K562 (cell line): ENCODE data around the gene FUNDC1. TPM values are rescaled to one million over a fixed set of nuclear protein-coding genes. Genes with fewer than 3 reads are reported as not detected.

ENCODE experiments used
- ATAC-seq: fragments of 200-7000 bp; cut with Tn5 transposase; 3 replicates; pipeline ENCODE4 v1.9.1; 2020; ENCODE audit warnings: moderate library complexity
- BruUV-seq: library from RNA; stranded (reverse); fragments of 400-500 nt; replicated peaks from 2 replicates; lab custom pipeline; 2021; lab: Mats Ljungman, UMichigan
- CTCF ChIA-PET: fragments of 300-600 bp; formaldehyde crosslinking; extraction: SDS; loops from one replicate; lab custom pipeline; 2021; ENCODE audit warnings: low intra/inter-chr PET ratio; lab: Yijun Ruan, JAX
- POLR2A ChIA-PET: fragments of 300-600, 350-650 bp; sonication (Branson Sonifier 250); formaldehyde crosslinking; extraction: SDS; loops from one replicate; lab custom pipeline; 2021; ENCODE audit warnings: antibody characterized with exemption, inconsistent platforms; lab: Yijun Ruan, JAX
- DNase-seq, 4 experiments: peaks; one replicate each; pipeline versions ENCODE4 v3.0.0 to v3.0.0-alpha.2; 2011 to 2018; ENCODE audit warnings: low spot score in 3 of 4, mixed read lengths in 3 of 4; ENCODE audit errors: extremely low read depth in 1 of 4
- FAIRE-seq: peaks from 2 replicates; lab custom pipeline; 2011; peaks lifted over from hg19 to GRCh38; lab: Jason Lieb, UNC
- H2AFZ ChIP-seq: 2 replicates; pipeline ENCODE4 v1.6.0; 2011; ENCODE audit warnings: low read depth, low read length, control low read depth, inconsistent platforms
- H3K27ac ChIP-seq: fragments of 200-600 bp; 3 replicates; pipeline ENCODE4 v1.8.0; 2011; ENCODE audit warnings: low read depth, mild to moderate bottlenecking, control low read depth, inconsistent platforms, low read length, moderate library complexity, mixed read lengths; ENCODE audit errors: extremely low read depth
- H3K27me3 ChIP-seq, 2 experiments: fragments of 300-600 bp in 1 of 2; 2 replicates in 1 of 2; 3 replicates in 1 of 2; pipeline versions ENCODE4 v1.6.0 to v1.8.0; 2011; ENCODE audit warnings: inconsistent platforms in 2 of 2, low read length in 2 of 2, mild to moderate bottlenecking in 1 of 2, mixed read lengths in 1 of 2, moderate library complexity in 1 of 2; ENCODE audit not compliant: control insufficient read depth in 2 of 2, insufficient read depth in 2 of 2
- H3K36me3 ChIP-seq: fragments of 300-600 bp; 3 replicates; pipeline ENCODE4 v1.8.0; 2011; ENCODE audit warnings: mild to moderate bottlenecking, low read length, inconsistent platforms; ENCODE audit not compliant: control insufficient read depth, insufficient read depth
- H3K4me1 ChIP-seq, 2 experiments: fragments of 200-600 bp in 1 of 2; replicated peaks in 1 of 2; 2 replicates in 1 of 2; 3 replicates in 1 of 2; pipeline versions ENCODE4 v1.5.1 to v1.8.0; 2011; ENCODE audit warnings: inconsistent platforms in 2 of 2, low read length in 2 of 2, mild to moderate bottlenecking in 1 of 2, mixed read lengths in 1 of 2, moderate library complexity in 1 of 2; ENCODE audit not compliant: control insufficient read depth in 2 of 2, insufficient read depth in 2 of 2
- H3K4me2 ChIP-seq: 2 replicates; pipeline ENCODE4 v1.6.1; 2011; ENCODE audit warnings: low read length, control low read depth, inconsistent platforms, mixed read lengths; ENCODE audit not compliant: insufficient read depth
- H3K4me3 ChIP-seq: fragments of 200-600 bp; sonication (generic), shearing (Covaris generic); 2 replicates; pipeline ENCODE4 v1.5.1; 2016; ENCODE audit warnings: control low read depth, inconsistent platforms
- H3K79me2 ChIP-seq: fragments of 200-600 bp; 3 replicates; pipeline ENCODE4 v1.8.0; 2011; ENCODE audit warnings: low read length, inconsistent platforms; ENCODE audit not compliant: control insufficient read depth, insufficient read depth
- H3K9ac ChIP-seq, 2 experiments: 2 replicates each; pipeline versions ENCODE4 v1.6.0 to v1.6.1; 2011; ENCODE audit warnings: low read depth in 2 of 2, low read length in 2 of 2, control low read depth in 1 of 2, inconsistent platforms in 1 of 2, mild to moderate bottlenecking in 1 of 2, mixed read lengths in 1 of 2; ENCODE audit not compliant: insufficient read depth in 1 of 2
- H3K9me1 ChIP-seq: one replicate; pipeline ENCODE4 v1.6.0; 2011; ENCODE audit warnings: inconsistent platforms, mild to moderate bottlenecking, low read length, moderate library complexity; ENCODE audit not compliant: control insufficient read depth, insufficient read depth
- H3K9me3 ChIP-seq: replicated peaks from 2 replicates; pipeline ENCODE4 v1.5.1; 2011; ENCODE audit warnings: low read depth, low read length, inconsistent platforms; ENCODE audit not compliant: control insufficient read depth, insufficient read depth
- H4K20me1 ChIP-seq: replicated peaks from 2 replicates; pipeline ENCODE4 v1.6.1; 2011; ENCODE audit warnings: low read length, inconsistent platforms, mixed read lengths; ENCODE audit not compliant: control insufficient read depth, insufficient read depth
- CBFA2T3 ChIP-seq: fragments of 450-650 bp; IDR thresholded peaks from 2 replicates; pipeline ENCODE4 v1.6.1; 2017
- FOXJ3 ChIP-seq: sonication (generic); formaldehyde crosslinking; IDR thresholded peaks from 2 replicates; pipeline ENCODE4 v1.4.0; 2020; ENCODE audit warnings: mild to moderate bottlenecking, missing genetic modification reagents
- GTF2F1 ChIP-seq: IDR thresholded peaks from 2 replicates; pipeline ENCODE4 v1.6.1; 2011; ENCODE audit warnings: low read depth, low read length, improper control_type of control experiment
- WGBS: fragments of 100-300 bp; shearing (Covaris generic); methylation state at CpG from one replicate; pipeline ENCODE4 v1.1.6; 2016; ENCODE audit warnings: low coverage, mixed read lengths; ENCODE audit not compliant: insufficient coverage; ENCODE audit errors: missing lambda C conversion rate; 5-methylcytosine and 5-hydroxymethylcytosine counted together
- in situ Hi-C: fragments of 300-500 bp; cut with MboI; formaldehyde crosslinking; loops from 4 replicates; pipeline ENCODE4 v1.15.0; 2018; ENCODE audit warnings: inconsistent platforms, mixed read lengths
- intact Hi-C: fragments of 100-400 bp; cut with micrococcal nuclease; formaldehyde crosslinking; loops from 2 replicates; pipeline ENCODE4 v1.14.2; 2022
- polyA plus RNA-seq, 8 experiments: library from polyadenylated mRNA; depleted of rRNA in 4 of 8; stranded (reverse) in 5 of 8; unstranded in 3 of 8; fragments of >200 nt; fragmentation: Nextera tagmentation in 2 of 8; fragmentation: Illumina TruSeq in 1 of 8; extraction: Ambion mirVana in 2 of 8; extraction: Trizol in 1 of 8; gene quantifications; 2 replicates each; pipeline versions ENCODE4 v1.2.1 to v1.2.3, GENCODE V29; 2011 to 2014; ENCODE audit warnings: inconsistent platforms in 1 of 8, missing spikeins in 1 of 8
- total RNA-seq, 7 experiments: library from RNA; depleted of rRNA in 6 of 7; stranded (reverse); fragments of >200 nt in 6 of 7; fragmentation: Illumina TruSeq in 2 of 7; extraction: Trizol in 2 of 7; gene quantifications; 2 replicates each; pipeline versions ENCODE4 v1.2.1 to v1.2.3, GENCODE V29; 2011 to 2021; ENCODE audit warnings: low replicate concordance in 1 of 7
- TF ChIP-seq, protein P1 (sequence below): fragments of 450-650 bp; IDR thresholded peaks from 2 replicates; pipeline ENCODE4 v1.6.1; 2017; ENCODE audit warnings: antibody characterized with exemption
- TF ChIP-seq, protein P2 (sequence below), 2 experiments: fragments of 150-350 bp in 1 of 2; IDR thresholded peaks; 2 replicates each; pipeline ENCODE4 v1.6.1; 2012 to 2016; ENCODE audit warnings: low read depth in 2 of 2, low read length in 2 of 2, mild to moderate bottlenecking in 1 of 2, moderate library complexity in 1 of 2

Gene FUNDC1
- total and polyA plus RNA-seq, 9 of the 15 experiments (the other 6 are each of a cell fraction or from before 2014, with no cell fraction given), result 15.6 to 59.1 (median 29.3) TPM

DNA sequence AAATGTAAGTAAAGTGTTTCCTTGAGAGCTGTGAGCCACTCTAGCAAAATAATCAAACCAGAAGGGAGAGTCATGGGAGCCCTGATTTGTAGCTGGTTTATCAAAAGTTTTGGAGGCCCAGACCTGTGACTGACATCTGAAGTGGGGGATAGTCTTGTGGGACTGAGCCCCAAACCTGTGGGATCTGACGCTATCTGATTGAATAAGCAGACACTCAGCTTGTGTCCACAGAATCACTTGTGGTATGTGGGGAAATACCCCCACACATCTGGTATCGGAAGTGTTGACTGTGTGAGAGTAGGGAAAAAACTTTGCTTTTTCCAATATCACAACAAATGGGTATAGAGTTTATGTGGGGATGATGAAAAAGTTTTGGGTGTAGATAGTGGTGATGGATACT, 35.4 kb downstream of the FUNDC1 start:
- Histone ChIP-seq H3K4me2 (no peak overlapping the region), H3K36me3 (no peaks in the 10 kb centered on the region), H2AFZ (no peak overlapping the region), H3K27me3 (no peaks in the 10 kb centered on the region), H4K20me1 (no peaks in the 10 kb centered on the region), H3K4me1 (no peaks in the 10 kb centered on the region; a peak in 1 of 5 replicates), H3K9me3 (no peaks in the 10 kb centered on the region), H3K79me2 (no peaks in the 10 kb centered on the region), H3K9ac (no peak overlapping the region), H3K4me3 (no peak overlapping the region), H3K9me1 (no peaks in the 10 kb centered on the region), H3K27ac (no peak overlapping the region)
- CTCF ChIA-PET, result no interaction called here
- in situ Hi-C loops, result no loop called here
- FAIRE-seq (no peak), DNase-seq (no peak), ATAC-seq (no peak)
- intact Hi-C loops, result no loop called here
- 22% methylated on average over 1 of the region's 2 CpGs for WGBS
- POLR2A ChIA-PET, result no interaction called here
- BruUV-seq, result no TSS peak
- TF ChIP-seq, protein P1, sequence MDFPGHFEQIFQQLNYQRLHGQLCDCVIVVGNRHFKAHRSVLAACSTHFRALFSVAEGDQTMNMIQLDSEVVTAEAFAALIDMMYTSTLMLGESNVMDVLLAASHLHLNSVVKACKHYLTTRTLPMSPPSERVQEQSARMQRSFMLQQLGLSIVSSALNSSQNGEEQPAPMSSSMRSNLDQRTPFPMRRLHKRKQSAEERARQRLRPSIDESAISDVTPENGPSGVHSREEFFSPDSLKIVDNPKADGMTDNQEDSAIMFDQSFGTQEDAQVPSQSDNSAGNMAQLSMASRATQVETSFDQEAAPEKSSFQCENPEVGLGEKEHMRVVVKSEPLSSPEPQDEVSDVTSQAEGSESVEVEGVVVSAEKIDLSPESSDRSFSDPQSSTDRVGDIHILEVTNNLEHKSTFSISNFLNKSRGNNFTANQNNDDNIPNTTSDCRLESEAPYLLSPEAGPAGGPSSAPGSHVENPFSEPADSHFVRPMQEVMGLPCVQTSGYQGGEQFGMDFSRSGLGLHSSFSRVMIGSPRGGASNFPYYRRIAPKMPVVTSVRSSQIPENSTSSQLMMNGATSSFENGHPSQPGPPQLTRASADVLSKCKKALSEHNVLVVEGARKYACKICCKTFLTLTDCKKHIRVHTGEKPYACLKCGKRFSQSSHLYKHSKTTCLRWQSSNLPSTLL, result no peak
- peak; percentile 34; the same call in 1 of the 2 replicates for TF ChIP-seq CBFA2T3

DNA sequence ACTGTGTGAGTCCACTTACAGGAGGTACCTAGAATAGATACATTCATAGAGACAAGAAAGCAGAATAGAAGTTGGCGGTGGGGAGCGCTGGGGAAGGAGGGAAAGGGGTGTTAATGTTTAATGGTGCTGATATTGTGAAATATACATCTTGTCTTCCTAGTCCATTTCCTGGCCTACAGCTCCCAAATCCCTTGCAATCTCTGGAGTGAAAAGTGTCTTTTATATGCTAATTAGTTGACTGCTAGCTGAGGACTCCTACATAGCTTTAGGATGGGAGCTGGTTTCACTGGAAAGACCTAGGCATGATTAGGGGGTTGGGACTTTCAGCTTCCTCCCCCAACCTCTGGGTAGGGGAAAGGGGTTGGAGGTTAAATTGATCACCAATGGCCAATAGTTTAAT, 36.0 kb downstream of the FUNDC1 start:
- H3K4me2 ChIP-seq, result no peak overlapping the region
- H2AFZ ChIP-seq, result no peak overlapping the region
- ATAC-seq (no peak), DNase-seq (no peak), FAIRE-seq (no peak)
- ChIA-PET POLR2A (no interaction called here), CTCF (no interaction called here)
- WGBS, result no CpG with 5 or more reads among the region's 2 CpGs
- in situ Hi-C loops, result no loop called here
- H3K9me1 ChIP-seq, result no peaks in the 10 kb centered on the region
- BruUV-seq, result no TSS peak
- H3K27ac ChIP-seq, result no peak overlapping the region
- H3K27me3 ChIP-seq, result no peaks in the 10 kb centered on the region
- TF ChIP-seq, protein P2, sequence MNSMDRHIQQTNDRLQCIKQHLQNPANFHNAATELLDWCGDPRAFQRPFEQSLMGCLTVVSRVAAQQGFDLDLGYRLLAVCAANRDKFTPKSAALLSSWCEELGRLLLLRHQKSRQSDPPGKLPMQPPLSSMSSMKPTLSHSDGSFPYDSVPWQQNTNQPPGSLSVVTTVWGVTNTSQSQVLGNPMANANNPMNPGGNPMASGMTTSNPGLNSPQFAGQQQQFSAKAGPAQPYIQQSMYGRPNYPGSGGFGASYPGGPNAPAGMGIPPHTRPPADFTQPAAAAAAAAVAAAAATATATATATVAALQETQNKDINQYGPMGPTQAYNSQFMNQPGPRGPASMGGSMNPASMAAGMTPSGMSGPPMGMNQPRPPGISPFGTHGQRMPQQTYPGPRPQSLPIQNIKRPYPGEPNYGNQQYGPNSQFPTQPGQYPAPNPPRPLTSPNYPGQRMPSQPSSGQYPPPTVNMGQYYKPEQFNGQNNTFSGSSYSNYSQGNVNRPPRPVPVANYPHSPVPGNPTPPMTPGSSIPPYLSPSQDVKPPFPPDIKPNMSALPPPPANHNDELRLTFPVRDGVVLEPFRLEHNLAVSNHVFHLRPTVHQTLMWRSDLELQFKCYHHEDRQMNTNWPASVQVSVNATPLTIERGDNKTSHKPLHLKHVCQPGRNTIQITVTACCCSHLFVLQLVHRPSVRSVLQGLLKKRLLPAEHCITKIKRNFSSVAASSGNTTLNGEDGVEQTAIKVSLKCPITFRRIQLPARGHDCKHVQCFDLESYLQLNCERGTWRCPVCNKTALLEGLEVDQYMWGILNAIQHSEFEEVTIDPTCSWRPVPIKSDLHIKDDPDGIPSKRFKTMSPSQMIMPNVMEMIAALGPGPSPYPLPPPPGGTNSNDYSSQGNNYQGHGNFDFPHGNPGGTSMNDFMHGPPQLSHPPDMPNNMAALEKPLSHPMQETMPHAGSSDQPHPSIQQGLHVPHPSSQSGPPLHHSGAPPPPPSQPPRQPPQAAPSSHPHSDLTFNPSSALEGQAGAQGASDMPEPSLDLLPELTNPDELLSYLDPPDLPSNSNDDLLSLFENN (IDR thresholded peaks at IDR 0.05; ENCODE audit: low read depth in 2 of 2, low read length in 2 of 2), result no peak
- TF ChIP-seq GTF2F1, result no peak
- TF ChIP-seq FOXJ3 (CRISPR knock-in tag), result no peak
- intact Hi-C loops, result no loop called here
- H3K36me3 ChIP-seq, result no peaks in the 10 kb centered on the region
- no peaks in the 10 kb centered on the region for H3K9me3 ChIP-seq
- H3K79me2 ChIP-seq, result no peaks in the 10 kb centered on the region
- H3K9ac ChIP-seq, result no peak overlapping the region
- H3K4me3 ChIP-seq, result no peak overlapping the region
- no peaks in the 10 kb centered on the region for H4K20me1 ChIP-seq
- no peaks in the 10 kb centered on the region; a peak in 1 of 5 replicates for H3K4me1 ChIP-seq
